ENCODE results near the gene LHX4. TPM values are rescaled to one million over a fixed set of nuclear protein-coding genes. Genes with fewer than 3 reads are reported as not detected.

Gene LHX4
- total and polyA plus RNA-seq, 4 donors = 0.02 to 0.03 (median 0.02) TPM; not detected in 1

GRCh38 chr1:180272395-180272794, 42.3 kb downstream of the LHX4 start:
- TF ChIP-seq, protein P1, sequence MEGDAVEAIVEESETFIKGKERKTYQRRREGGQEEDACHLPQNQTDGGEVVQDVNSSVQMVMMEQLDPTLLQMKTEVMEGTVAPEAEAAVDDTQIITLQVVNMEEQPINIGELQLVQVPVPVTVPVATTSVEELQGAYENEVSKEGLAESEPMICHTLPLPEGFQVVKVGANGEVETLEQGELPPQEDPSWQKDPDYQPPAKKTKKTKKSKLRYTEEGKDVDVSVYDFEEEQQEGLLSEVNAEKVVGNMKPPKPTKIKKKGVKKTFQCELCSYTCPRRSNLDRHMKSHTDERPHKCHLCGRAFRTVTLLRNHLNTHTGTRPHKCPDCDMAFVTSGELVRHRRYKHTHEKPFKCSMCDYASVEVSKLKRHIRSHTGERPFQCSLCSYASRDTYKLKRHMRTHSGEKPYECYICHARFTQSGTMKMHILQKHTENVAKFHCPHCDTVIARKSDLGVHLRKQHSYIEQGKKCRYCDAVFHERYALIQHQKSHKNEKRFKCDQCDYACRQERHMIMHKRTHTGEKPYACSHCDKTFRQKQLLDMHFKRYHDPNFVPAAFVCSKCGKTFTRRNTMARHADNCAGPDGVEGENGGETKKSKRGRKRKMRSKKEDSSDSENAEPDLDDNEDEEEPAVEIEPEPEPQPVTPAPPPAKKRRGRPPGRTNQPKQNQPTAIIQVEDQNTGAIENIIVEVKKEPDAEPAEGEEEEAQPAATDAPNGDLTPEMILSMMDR (IDR thresholded peaks at IDR 0.05; ENCODE audit: control extremely low read depth, extremely low read depth) = no peak
- ATAC-seq (ENCODE audit: insufficient read depth, low FRiP score) = no peak
- DNase-seq = no peak
- Histone ChIP-seq H3K4me3 (no peak overlapping the region), H3K9ac (ENCODE audit: insufficient read depth in 1 of 2, low read length in 2 of 2) (no peak overlapping the region), H3K27ac (ENCODE audit: low read depth in 1 of 2, low read length in 1 of 2) (no peak overlapping the region), H3K36me3 (ENCODE audit: control insufficient read depth in 4 of 4, insufficient read depth in 4 of 4, low read length in 4 of 4) (peaks cover 0 to 16% (median 1%) of the 10 kb centered on the region in 4 donors), H3K27me3 (ENCODE audit: control insufficient read depth in 3 of 3, insufficient read depth in 3 of 3, low read length in 2 of 3) (no peaks in the 10 kb centered on the region), H3K4me1 (ENCODE audit: control insufficient read depth in 5 of 5, insufficient read depth in 5 of 5, low read length in 5 of 5) (peaks cover 0 to 11% (median 3%) of the 10 kb centered on the region in 5 donors), H3K9me3 (ENCODE audit: control insufficient read depth in 4 of 4, insufficient read depth in 3 of 4, low read length in 3 of 4) (no peaks in the 10 kb centered on the region)
- 96 to 98% methylated on average over 4 of the region's 4 CpGs for WGBS, 2 donors

- Histone ChIP-seq H3K27me3 (ENCODE audit: control insufficient read depth in 3 of 3, insufficient read depth in 3 of 3, low read length in 2 of 3) (no peaks in the 10 kb centered on the region), H3K27ac (ENCODE audit: low read depth in 1 of 2, low read length in 1 of 2) (no peak overlapping the region), H3K4me3 (no peak overlapping the region), H3K36me3 (ENCODE audit: control insufficient read depth in 4 of 4, insufficient read depth in 4 of 4, low read length in 4 of 4) (peaks cover 0 to 16% (median 1%) of the 10 kb centered on the region in 4 donors), H3K9ac (ENCODE audit: insufficient read depth in 1 of 2, low read length in 2 of 2) (no peak overlapping the region), H3K4me1 (ENCODE audit: control insufficient read depth in 5 of 5, insufficient read depth in 5 of 5, low read length in 5 of 5) (peaks cover 0 to 18% (median 3%) of the 10 kb centered on the region in 5 donors), H3K9me3 (ENCODE audit: control insufficient read depth in 4 of 4, insufficient read depth in 3 of 4, low read length in 3 of 4) (no peaks in the 10 kb centered on the region)
- DNase-seq = no peak
- no peak for ATAC-seq (ENCODE audit: insufficient read depth, low FRiP score)
- 94 to 100% methylated on average over 2 of the region's 2 CpGs for WGBS, 2 donors
- TF ChIP-seq, protein P1 (IDR thresholded peaks at IDR 0.05; ENCODE audit: control extremely low read depth, extremely low read depth) = no peak
Measured at GRCh38 chr1:180273066-180273465, 43.0 kb downstream of the LHX4 start.

DNA sequence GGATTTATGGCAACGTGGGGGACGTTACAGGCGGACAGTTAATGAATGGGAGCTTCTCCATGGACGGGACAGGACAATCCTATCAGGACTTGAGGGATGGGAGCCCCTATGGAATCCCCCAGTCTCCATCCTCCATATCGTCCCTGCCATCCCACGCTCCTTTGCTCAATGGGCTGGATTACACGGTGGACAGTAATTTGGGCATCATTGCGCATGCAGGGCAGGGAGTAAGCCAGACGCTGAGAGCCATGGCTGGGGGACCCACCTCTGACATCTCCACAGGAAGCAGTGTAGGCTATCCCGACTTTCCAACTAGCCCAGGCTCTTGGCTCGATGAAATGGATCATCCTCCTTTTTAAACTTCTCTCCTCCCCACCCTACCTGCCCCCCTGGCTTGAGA, 44.2 kb downstream of the LHX4 start:
- ATAC-seq (ENCODE audit: insufficient read depth, low FRiP score) (no peak), DNase-seq (no peak)
- H3K9ac ChIP-seq (ENCODE audit: insufficient read depth in 1 of 2, low read length in 2 of 2) = no peak overlapping the region
- TF ChIP-seq, protein P1 (IDR thresholded peaks at IDR 0.05; ENCODE audit: control extremely low read depth, extremely low read depth) = no peak
- no peaks in the 10 kb centered on the region for H3K9me3 ChIP-seq (ENCODE audit: control insufficient read depth in 4 of 4, insufficient read depth in 3 of 4, low read length in 3 of 4)
- WGBS, 2 donors = 98 to 99% methylated on average over 11 of the region's 11 CpGs
- no peaks in the 10 kb centered on the region for H3K27me3 ChIP-seq (ENCODE audit: control insufficient read depth in 3 of 3, insufficient read depth in 3 of 3, low read length in 2 of 3)
- H3K4me3 ChIP-seq = no peak overlapping the region
- no peak overlapping the region for H3K27ac ChIP-seq (ENCODE audit: low read depth in 1 of 2, low read length in 1 of 2)
- peaks cover 0 to 27% (median 5%) of the 10 kb centered on the region in 5 donors for H3K4me1 ChIP-seq (ENCODE audit: control insufficient read depth in 5 of 5, insufficient read depth in 5 of 5, low read length in 5 of 5)
- H3K36me3 ChIP-seq (ENCODE audit: control insufficient read depth in 4 of 4, insufficient read depth in 4 of 4, low read length in 4 of 4) = peaks cover 0 to 16% (median 1%) of the 10 kb centered on the region in 4 donors

DNA sequence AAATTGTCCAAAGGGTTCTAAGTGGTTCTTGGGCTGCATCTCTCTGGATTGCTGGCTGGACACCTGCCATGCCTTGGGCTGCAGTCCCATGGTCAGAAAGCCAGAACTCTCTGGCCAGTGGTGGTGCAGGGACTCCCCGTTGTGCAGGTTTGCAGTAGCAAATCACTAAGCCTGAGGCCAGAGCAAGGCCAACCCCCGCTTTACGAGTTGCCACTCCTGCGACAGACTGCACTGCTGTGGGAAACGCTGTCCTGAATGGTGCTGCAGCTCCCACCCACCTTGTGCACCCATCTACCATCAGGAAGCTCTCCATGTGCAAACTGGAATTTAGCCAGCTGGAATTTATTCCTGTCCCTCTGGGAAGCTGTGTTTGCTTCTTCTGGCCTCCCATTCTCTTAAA, 45.7 kb downstream of the LHX4 start:
- H3K9ac ChIP-seq (ENCODE audit: insufficient read depth in 1 of 2, low read length in 2 of 2) = no peak overlapping the region
- TF ChIP-seq, protein P1 (IDR thresholded peaks at IDR 0.05; ENCODE audit: control extremely low read depth, extremely low read depth) = no peak
- no peaks in the 10 kb centered on the region for H3K9me3 ChIP-seq (ENCODE audit: control insufficient read depth in 4 of 4, insufficient read depth in 3 of 4, low read length in 3 of 4)
- H3K4me1 ChIP-seq (ENCODE audit: control insufficient read depth in 5 of 5, insufficient read depth in 5 of 5, low read length in 5 of 5) = peaks cover 0 to 27% (median 2%) of the 10 kb centered on the region in 5 donors
- H3K36me3 ChIP-seq (ENCODE audit: control insufficient read depth in 4 of 4, insufficient read depth in 4 of 4, low read length in 4 of 4) = peaks cover 3 to 16% (median 5%) of the 10 kb centered on the region in 4 donors
- no peak overlapping the region for H3K4me3 ChIP-seq
- H3K27me3 ChIP-seq (ENCODE audit: control insufficient read depth in 3 of 3, insufficient read depth in 3 of 3, low read length in 2 of 3) = no peaks in the 10 kb centered on the region
- no peak overlapping the region for H3K27ac ChIP-seq (ENCODE audit: low read depth in 1 of 2, low read length in 1 of 2)
- ATAC-seq (ENCODE audit: insufficient read depth, low FRiP score) (no peak), DNase-seq (no peak)
- 98% methylated on average over 5 of the region's 5 CpGs for WGBS, 2 donors
